Inferior parietal cortex (tissue), 1 donor: Measurements from ENCODE around the gene AOPEP.

Source experiments
- DNase-seq: peaks from one replicate; pipeline ENCODE4 v3.0.0-alpha.2; 2016; ENCODE audit errors: extremely low spot score

AOPEP gene

DNA sequence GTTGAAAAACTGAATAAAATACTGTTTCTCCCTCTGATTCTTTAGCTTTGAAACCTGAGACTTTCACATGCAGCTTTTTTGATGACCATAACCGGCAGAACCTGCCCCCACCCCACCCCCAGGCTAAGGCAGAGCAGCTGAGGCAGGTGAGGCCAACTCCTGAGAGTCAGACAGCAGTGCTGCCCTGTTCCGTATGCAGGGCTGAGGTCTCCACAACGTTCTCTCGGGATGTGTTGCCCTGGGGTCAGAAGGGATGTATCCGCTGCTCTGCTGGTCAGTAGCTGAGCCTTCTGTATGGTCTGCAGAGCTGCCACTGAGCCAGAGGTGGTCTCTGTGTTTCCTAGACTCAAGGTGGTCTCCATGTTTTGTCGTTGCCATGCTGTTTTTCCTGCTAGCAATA, 190.5 kb downstream of the AOPEP start:
- no peak for DNase-seq

DNA sequence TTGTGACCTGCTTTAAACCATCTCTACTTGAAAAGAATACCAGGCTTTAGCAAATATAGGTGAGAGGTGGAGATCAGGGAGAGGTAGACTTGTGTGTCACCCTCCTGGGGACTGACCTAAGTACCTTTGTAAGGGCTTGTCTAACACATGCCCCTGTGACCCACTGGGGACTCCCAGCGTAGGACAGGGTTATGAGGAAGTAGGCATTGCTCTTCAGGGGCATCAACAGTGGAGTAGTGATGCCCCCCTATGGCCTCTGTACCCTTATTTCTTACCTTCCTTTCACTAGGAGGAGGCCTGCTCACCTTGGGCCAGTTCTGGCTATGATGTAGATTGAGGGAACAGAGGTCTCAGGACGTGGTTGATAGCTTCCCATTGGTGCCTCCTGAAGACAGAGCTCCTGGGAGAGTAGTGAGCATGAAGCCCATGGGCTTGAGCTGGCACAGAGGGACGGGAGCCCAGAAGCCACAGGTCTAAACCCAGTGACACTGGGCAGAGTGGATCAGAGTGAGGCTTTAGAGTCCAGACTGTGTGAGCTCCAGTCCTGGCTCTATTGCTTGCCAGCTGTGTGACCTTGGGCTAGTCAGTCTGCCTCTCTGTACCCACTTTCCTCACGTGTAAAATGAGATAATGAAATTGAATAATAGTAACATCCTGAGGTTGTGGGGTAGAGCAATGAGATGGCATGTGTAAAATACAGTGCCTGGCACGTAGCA, 191.7 kb downstream of the AOPEP start:
- no peak for DNase-seq

DNA sequence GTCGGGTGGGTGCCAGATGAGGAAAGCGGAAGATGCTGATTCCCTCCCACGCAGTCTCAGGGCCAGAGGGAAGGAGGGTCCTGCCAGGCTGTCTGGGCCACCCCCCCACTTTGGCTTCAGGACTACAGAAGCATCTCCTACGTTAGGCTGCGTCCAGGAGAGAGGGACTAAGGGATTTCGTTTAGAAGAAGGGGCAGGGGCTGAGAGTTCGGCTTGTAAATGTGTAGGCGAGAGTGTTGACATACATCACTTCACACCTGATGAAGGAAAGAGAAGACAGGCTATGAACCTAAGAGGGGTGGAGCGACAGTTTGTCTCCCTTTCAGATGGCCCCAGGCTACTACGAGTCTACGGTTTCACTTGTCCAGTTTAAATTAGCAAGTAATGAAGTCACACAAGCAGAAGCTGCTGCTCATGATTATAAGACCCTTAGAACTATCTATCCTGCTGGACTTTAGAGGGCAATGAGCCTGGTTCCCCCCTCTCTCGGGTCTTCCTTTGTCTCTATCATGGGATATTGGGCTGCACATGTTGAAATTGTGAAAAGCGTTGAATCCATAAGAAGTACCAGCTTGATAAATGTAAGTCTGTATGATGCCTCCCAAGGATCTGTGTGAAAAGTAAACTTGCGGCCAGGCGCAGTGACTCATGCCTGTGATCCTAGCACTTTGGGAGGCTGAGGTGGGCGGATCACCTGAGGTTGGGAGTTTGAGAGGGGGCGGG, 193.0 kb downstream of the AOPEP start:
- no peak for DNase-seq

DNA sequence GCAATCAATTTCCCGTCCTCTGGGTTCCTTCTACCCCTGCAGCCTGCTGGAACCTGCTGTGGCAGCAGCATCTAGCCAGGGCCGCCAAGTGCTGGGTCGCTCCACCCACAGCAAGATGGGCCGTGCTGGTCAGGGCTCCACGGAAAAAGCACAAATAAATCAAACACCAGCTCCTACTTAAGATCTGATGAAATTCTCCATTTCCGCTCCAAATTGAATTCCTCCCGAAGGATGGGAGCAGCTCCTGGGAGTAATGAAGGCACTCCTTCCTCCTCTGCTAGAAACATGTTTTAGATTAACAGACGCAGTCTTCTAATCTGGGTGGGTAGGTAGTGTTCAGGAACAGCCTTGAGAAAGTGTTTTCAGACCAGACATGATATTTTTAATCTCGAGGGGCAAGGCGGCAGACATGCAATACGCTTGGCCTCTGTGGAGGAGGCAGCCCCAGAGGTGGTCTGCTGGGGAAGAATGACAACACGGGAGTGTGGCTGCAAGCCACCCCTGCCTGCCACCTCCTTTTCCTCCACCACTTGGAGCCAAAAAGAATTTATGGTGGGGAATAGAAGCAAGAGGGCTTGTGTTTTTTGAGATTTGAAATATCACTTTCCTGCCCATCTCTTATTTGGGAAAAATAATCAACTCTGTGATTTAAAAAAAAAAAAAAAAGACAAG, 194.1 kb downstream of the AOPEP start:
- no peak for DNase-seq

DNA sequence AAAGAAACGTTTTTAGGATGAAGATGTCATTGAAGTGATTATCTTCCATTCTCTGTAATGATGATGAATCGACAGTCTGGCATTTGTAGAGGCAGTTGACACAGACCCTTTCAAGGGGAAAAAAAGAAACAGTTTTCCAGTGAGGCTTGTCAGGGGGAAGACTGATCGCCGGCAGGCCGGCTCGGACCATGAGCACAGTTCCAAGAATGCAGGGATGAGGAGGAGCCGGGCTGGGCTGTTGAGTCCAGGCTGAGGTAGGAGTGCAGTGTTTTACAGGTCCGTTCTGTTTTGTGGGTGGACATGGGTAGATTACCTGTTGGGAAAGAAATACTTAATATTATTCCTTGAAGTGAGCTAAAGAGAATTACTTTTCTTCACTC, 194.6 kb downstream of the AOPEP start:
- no peak for DNase-seq

DNA sequence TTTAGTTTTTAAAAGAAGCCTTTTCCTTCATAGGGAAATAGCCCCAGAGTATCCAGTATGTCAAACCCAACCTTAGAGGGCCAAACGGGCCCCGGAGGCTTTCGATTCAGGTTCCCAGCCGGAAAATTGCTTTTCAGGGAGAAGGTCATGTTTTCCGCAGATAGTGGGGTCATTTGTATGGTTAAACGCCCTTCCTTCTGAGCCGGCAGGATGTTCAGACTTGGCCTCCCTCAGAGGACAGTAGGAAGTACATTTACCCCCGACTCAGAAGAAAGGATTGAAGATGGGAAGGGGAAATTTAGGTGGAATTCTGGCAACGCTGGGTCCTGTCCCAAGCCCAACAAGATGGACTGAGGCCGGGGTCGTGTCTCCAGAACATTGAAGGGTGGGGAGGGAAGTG, 195.2 kb downstream of the AOPEP start:
- no peak for DNase-seq

DNA sequence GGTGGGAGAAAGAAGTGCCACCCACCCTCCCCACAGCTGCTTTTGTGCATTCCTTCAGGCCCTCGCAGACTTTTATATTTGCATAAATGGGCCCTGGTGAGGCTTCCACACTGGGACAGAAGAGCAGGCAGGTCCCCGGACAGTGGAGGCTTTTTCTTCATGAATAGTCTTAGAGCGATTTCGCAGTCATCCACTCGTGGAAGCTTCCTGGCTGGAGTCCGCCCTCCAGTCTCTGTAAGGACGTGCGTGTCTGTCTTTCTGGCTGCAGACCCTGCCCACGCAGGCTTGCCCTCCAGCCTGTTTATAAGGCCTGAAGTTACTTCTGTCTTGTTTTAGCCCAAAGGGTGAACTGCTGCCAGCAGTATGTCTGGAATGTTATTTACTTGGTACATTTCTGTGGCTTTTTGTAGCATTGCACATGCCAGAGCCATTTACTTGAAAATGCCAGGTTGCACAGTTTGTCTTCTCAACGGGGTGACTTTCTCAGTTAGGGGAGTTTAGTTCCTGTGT, 195.7 kb downstream of the AOPEP start:
- DNase-seq = peak; percentile 46

DNA sequence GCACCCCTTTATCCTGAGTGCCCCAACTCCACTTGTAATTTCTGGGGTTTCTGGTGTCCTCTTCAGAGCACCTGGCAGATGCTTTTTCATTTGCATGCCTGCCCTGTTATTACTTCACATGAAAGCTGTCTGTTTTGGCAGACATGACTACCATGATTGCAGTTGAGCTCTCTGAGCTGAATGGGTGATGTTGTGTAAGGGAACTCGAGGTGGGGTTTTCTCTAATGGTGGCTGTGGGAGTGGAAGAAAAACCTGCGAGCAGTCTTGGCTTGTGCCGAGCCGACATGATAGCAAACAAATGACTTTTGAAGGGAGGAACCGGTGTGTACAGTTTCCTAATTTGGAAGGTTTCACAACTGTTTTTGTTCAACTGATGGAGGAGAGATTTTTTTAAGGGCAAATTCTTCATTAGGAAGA, 196.2 kb downstream of the AOPEP start:
- peak; percentile 45 for DNase-seq

DNA sequence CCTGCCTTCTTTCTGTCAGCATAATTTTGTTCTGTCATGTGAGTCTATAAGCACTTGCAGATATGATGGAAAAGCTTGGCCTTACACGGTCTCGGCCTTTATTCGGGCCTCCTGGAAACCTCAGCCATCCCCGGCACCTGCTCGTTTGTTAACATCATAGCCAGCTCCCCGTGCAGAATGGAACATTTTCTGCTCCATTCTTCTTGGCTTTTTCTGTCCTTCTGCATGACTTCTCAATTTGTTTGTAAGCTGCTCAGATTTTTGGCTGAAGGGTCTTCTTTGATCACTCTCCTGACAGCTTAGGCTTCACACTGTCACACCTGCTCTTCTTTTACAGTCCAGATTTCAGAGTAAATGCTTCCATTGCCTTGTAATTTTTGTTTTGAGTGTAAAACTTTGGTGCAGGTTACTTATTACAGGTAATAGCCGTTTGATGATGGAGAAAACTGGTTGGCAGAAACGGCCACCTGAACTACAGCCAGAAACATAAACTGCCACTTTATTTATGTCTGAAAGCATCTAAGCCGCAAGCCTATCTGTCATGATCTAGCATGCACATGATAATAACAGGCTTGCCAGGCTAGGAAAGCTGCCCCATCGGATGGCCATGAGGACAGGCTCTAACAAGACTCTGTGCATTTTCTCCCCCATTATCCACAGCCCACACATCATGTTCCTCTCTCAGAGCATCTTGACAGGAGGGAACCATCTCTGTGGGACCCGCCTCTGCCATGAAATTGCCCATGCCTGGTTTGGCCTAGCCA, 197.0 kb downstream of the AOPEP start:
- DNase-seq = no peak

DNA sequence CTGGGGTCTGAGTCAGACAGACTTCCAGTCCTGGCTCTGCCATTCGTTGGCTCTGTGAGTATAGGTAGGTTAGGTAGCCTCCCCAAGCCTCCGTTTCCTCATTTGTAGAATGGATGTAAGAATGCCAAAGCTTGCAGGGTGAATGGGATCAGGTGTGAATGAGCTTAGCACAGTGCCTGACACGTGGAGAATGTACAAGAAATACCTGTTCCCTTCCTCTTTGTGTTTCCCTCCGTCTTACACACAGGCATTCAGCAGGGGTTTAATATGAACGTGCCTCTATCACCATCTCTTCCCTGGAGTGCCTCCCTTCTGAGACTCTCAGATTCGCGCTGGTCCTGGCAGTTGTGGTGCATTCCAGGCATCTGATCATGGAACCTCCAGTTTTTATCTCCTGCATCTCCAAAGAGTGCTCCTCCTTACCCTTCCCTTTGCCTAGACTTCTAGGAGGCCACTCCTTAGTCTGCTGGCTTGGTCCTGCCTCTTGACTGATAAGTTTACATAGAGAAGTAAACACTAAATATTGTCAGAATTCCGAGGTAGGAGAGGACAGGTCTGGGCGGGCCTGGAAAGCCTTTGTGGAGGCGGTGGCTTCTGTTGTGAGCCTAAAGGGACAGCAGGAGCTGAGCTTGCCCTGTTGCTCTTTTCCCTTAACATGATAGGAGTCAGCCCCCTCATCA, 199.4 kb downstream of the AOPEP start:
- DNase-seq = no peak

DNA sequence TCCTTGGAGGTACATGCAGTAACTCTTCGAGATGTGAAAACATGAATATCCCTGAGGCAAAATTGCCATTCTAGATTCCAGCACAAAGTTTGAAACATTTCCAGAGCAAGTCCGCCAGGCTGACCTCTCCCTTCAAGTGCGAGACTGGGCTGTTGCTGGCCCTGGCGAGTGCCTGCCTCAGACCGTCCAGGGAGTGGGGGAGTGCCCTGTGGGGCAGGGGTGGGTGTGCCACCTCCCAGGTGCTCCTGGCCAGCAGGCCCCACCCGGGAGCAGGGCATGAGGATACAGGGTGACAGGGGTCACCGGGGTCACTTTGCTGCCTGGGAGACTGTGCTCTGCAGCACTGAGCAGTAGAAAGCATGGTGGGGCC, 199.9 kb downstream of the AOPEP start:
- DNase-seq = no peak

DNA sequence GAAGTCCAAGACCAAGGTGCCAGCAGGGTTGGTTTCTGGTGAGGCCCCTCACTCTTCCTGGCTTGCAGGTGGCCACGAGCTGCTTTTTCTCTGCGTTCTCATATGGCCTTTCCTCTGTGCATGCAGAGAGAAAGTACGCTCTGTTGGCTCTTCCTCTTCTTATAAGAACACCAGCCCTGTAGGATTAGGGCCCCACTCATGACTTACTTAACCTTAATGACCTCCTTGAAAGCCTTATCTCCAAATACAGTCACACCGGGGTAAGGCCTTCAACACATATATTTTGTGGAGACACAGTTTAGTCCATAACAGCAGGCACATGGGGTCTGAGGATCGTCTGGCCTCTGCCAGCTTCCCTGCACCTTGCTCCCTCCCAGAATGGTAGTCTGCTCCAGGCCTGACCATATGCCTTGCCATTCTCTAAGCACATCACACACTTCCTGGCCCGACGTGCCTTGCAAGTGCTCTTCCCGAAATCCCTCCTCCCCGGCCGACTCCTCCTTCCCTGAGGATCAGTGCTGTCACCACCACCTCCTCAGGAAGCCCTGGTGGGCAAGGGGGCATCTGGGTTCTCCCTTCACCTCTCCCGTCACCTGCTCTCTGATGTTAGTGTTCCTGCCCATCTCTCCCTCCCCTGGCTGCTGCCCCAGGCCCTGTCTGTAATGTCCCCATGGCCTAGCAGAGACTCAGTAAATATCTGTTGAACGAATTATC, 200.7 kb downstream of the AOPEP start:
- DNase-seq = no peak

DNA sequence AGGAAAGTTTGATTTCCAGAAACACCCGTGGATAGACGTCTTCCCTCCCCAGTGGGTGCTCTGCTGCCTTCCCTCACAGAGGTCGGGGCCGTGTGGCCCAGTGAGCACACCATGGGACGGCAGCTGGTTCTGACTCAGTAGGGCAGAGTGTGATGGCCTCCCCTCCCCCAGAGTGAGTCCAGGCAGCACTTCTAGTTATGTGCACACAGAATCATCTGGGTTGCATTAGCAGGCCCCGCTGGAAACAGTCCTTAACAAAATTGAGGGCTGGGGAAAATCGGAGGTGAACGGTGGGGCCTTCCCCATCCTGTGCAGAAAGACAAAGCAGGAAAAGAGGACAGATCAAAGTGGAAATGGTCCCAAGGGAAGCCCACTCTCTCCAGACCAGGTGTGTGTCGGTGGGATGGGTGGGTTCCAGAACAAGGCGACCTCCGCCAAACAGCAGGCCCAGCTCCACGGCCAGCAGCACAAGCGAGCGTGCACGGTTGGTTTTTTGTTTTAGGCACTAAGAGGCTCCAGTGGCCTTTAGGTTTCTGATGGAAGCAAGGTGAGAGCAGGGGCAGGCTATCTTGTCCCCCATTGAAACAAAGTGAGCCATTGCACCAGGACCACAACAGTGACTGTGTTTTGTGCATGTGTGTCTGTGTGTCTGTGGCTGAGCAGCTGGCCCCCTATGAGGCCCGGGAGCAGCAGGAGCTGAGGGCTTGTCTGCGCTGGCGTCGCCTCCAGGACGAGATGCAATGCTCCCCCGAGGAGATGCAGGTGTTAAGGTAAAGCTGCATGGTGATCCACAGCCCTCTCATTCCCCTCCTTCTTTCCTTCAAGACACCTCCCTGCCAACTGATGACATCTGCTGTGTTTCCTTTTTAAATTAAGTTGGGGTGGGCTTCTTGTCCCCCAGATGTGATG, 201.5 kb downstream of the AOPEP start:
- DNase-seq = no peak

DNA sequence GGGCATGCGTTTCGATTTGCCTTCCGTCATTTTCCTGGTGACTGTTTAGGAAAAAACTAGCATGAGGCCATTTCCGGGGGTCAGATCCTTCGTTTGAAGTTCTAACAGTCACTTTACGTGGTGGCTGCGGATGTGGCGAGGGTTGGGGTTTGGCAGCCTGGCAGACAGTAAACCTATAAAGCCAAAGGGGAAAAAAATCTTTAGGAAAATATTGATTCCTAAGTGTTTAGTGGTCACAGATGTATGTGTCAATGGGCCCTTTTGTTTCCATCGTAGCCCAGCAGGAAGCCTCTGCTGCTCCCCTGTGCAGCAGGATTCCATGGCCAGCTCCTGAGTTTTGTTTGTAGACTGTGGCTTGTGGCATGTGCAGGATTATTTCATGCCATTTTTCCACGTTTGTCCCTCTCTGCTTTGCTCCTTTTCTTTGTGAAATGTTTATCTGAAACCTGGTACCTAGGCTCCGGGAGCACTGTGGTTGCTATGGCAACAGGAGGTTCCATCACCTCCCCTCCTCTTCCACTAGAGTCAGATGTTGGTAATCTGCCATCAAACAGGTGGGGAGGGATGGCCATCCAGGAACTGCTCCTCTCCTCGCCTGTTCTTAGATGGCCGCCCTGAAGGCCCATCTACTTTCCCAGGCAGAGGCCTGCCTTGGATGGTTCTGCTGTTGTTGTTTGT, 202.3 kb downstream of the AOPEP start:
- DNase-seq = no peak

DNA sequence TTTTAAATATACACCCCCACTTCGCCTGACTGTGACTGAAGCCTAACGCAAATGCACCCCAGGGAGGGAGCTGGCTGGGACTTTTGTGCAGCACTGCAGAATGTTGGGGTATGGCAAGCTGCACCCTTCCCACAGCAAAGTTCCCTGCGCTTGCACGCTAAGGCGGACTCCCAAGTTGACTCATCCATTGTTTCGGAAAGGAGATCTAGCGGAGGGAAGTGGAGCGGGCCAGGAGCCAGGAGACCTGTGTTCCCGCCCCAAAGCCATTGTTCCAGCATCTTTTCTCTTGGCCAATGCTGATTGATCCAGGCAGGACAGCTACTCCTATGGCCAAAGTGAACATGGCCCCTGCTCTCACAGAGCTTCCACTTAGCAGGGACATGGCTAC, 202.9 kb downstream of the AOPEP start:
- DNase-seq = no peak

DNA sequence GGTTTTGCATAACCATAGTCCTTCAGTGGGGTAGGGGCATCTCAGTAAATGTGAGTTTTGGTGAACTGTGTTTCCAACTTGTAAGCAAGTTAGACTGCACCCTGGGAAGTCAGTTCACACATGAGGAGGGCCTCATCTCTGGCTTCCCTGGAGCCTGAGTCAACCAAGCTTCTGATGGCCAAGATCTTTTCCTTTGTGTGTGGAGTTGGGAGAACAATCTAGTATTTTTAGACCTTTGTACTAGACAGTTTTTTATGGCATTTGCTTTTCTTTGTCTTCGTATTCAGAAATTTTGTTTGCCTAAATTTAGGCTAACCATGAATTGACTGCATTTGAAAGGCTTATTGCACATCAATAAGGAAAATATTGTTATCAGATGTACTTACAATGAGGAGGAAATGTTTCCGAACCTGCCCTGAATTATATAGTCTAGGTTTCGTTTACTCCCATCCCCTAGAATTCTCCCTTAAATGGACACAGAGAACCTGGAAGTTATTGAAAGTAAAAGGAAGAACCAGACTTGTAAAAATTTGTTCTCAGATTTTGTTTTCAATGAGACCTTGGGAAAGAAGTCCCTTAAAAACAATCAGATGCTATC, 204.6 kb downstream of the AOPEP start:
- no peak for DNase-seq

DNA sequence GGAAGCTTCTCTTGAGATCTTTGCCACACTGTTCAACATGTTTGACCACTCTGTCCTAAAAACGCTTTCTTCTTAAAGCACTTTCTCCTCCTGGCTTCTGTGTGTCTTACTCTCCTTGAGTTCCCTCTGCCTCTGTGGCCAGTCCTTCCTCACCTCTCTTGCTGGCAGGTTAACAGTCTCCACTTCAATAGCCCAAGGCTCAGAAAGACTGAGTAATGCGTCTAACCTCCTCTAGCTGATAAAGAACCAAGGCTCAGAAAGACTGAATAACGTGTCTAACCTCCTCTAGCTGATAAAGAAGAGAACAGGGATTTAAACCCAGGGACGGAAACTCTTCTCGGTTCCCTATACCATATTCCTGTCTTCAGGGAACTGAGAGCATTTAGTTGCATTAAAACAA, 205.2 kb downstream of the AOPEP start:
- no peak for DNase-seq

DNA sequence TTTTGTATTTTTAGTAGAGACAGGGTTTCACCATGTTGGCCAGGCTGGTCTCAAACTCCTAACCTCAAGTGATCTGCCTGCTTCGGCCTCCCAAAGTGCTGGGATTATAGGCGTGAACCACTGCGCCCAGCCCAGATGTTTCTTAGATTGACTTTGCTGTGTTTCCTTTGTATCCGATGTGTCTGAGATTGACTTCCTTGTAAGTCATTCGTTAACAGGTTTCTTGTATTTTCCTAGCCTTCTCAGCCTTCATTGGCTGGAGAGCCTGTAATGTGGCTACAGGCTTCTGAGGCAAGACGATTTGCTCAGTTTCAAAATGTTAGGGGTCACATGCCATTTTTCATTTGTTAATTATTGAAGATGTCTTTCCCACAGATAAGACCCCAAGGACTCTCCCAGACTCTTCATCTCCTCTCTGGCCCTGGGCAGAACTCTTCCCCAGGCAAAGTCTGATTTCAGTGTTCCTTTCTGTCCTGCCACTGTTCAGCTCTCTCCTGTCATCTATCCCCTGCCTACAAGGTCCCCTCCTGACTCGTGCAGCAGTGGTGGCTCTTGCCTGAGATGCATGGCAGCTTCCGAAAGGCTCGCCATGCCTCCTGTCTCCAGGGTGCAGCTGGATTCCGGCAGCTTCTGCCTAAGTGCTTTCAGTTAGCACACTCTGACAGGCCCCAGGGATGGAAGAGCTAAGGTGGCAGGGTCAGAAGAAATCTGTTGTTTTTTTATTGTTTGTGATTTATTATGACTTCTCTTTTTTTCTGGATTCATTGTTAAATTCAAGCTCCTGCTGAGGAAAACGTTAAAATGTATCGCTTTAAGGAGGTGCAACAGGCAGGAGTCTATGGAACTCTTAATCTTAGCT, 206.4 kb downstream of the AOPEP start:
- no peak for DNase-seq
